Cardiac muscle cell (in vitro differentiated cells and primary cell): ENCODE data around the gene NRP2. TPM values are rescaled to one million over a fixed set of nuclear protein-coding genes. Genes with fewer than 3 reads are reported as not detected.
A peak's percentile ranks its signal among the peaks of the same experiment; 100 is the strongest.

Experiments used
- DNase-seq, 2 donors: peaks; one replicate each; pipeline versions ENCODE4 v3.0.0 to v3.0.0-alpha.2; 2010 to 2017; ENCODE audit warnings: low read depth in 1 of 2, low spot score in 1 of 2
- H3K27ac ChIP-seq: fragments of 200-600 bp; sonication (generic); 2 replicates; pipeline ENCODE4 v1.5.1; 2016
- H3K27me3 ChIP-seq: fragments of 200-600 bp; sonication (generic); 2 replicates; pipeline ENCODE4 v1.6.0; 2016; ENCODE audit warnings: control low read depth
- H3K36me3 ChIP-seq: fragments of 200-600 bp; sonication (generic); 2 replicates; pipeline ENCODE4 v1.5.1; 2016; ENCODE audit warnings: control low read depth
- H3K4me1 ChIP-seq: fragments of 200-600 bp; sonication (generic); 2 replicates; pipeline ENCODE4 v1.8.1; 2017; ENCODE audit warnings: low read depth, mild to moderate bottlenecking, mixed run types
- H3K4me3 ChIP-seq: fragments of 200-600 bp; sonication (generic); 2 replicates; pipeline ENCODE4 v1.5.1; 2016; ENCODE audit warnings: mild to moderate bottlenecking
- H3K9me3 ChIP-seq: fragments of 200-600 bp; sonication (generic); 2 replicates; pipeline ENCODE4 v1.5.1; 2017; ENCODE audit warnings: low read depth, mild to moderate bottlenecking, control low read depth
- polyA plus RNA-seq: library from polyadenylated mRNA; unstranded; fragments of >200 nt; fragmentation: Nextera tagmentation; extraction: Ambion mirVana; gene quantifications from 2 replicates; pipeline ENCODE4 v1.2.1, GENCODE V29; 2016
- total RNA-seq: library from RNA; depleted of rRNA; stranded (reverse); fragments of >200 nt; gene quantifications from 2 replicates; pipeline ENCODE4 v1.2.3, GENCODE V29; 2016
- TF ChIP-seq, protein P1 (sequence below): IDR thresholded peaks from 2 replicates; pipeline ENCODE4 v1.5.1; 2012; ENCODE audit warnings: low read depth, mild to moderate bottlenecking, low read length

Gene NRP2
- total and polyA plus RNA-seq, 2 experiments from 2014 or later: 35.2 to 166 TPM

DNA sequence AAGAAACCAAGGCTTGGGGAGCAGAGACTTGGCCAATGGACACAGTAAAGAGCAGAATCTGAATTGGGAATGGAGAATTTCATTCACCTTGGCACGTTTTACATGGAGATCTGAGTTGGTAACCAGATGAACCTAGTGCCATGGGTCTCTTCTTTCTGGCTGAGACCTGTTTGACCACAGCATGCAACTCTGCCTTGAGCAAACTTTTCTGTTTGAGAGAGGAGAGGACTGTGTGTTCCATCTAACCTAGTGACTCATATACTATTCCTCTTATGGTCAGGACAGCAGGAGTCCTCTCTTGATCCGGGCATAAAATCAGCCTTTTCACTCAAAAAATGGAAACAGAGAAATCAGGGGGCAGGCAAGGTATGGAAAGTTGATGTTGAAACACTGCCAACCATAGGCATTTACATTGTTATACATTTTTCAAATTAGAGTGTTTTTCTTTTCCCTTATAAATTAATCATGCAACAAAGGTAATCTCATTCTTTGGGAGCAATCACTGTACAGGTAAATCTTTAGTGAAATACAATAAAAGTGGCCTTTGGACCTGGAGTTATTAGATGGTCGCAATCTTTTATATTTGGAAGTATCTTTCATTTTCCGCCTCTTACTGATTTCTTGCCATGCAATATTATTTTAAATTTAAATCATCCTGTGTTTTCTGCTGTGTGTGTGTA lies 86.7 kb downstream of the NRP2 start:
- peak in 1 of 2 donors; percentile 49 for DNase-seq
- H3K4me1 ChIP-seq: peaks cover 39% of the 10 kb centered on the region
- no peaks in the 10 kb centered on the region for H3K27me3 ChIP-seq
- H3K4me3 ChIP-seq: no peak overlapping the region
- TF ChIP-seq, protein P1, sequence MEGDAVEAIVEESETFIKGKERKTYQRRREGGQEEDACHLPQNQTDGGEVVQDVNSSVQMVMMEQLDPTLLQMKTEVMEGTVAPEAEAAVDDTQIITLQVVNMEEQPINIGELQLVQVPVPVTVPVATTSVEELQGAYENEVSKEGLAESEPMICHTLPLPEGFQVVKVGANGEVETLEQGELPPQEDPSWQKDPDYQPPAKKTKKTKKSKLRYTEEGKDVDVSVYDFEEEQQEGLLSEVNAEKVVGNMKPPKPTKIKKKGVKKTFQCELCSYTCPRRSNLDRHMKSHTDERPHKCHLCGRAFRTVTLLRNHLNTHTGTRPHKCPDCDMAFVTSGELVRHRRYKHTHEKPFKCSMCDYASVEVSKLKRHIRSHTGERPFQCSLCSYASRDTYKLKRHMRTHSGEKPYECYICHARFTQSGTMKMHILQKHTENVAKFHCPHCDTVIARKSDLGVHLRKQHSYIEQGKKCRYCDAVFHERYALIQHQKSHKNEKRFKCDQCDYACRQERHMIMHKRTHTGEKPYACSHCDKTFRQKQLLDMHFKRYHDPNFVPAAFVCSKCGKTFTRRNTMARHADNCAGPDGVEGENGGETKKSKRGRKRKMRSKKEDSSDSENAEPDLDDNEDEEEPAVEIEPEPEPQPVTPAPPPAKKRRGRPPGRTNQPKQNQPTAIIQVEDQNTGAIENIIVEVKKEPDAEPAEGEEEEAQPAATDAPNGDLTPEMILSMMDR: no peak
- H3K36me3 ChIP-seq: no peaks in the 10 kb centered on the region
- peak overlapping the region; percentile 72 for H3K27ac ChIP-seq
- no peaks in the 10 kb centered on the region for H3K9me3 ChIP-seq

DNA sequence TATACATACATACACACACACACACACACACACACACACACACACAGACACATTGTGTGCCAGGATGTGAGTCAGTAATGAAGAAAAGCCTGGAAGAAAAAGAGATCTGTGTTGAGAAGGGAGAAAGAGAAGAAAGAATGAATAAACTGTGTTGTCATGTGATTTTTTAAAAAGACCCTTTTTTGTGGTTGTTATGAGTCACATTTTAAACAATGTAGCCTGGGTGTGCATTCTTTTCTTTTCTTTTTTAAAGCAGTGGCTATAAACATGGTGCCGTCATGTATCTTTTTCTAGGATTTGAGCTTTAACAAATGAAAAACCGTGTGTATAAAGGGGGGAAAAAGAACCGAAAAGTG lies 87.2 kb downstream of the NRP2 start:
- H3K36me3 ChIP-seq: no peaks in the 10 kb centered on the region
- no peaks in the 10 kb centered on the region for H3K27me3 ChIP-seq
- peak in 1 of 2 donors; percentile 81 for DNase-seq
- no peak overlapping the region for H3K27ac ChIP-seq
- peaks cover 39% of the 10 kb centered on the region for H3K4me1 ChIP-seq
- TF ChIP-seq, protein P1: no peak
- H3K9me3 ChIP-seq: no peaks in the 10 kb centered on the region
- H3K4me3 ChIP-seq: no peak overlapping the region

DNA sequence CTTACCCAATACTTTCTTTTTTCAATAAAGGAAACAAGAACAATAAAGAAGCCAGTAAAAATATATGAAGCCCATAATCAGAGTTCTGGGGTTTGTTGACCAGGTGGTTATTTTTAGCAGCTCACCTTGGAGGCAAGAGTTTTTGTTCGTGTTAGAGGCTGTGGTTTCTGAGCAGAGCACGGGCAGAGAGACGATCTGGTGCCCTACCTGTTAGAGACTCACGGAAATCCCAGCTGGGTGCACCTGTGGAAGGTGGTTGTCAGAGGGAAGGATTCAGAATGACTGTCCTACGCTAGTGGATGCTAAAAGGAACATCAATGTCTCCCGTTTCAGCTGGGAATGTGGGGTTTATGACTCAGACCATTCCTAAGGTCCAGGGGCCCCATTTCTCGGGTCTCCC lies 87.6 kb downstream of the NRP2 start:
- TF ChIP-seq, protein P1: no peak
- no peak overlapping the region for H3K27ac ChIP-seq
- peaks cover 39% of the 10 kb centered on the region for H3K4me1 ChIP-seq
- H3K4me3 ChIP-seq: no peak overlapping the region
- no peaks in the 10 kb centered on the region for H3K27me3 ChIP-seq
- H3K36me3 ChIP-seq: no peaks in the 10 kb centered on the region
- H3K9me3 ChIP-seq: no peaks in the 10 kb centered on the region
- no peak for DNase-seq

DNA sequence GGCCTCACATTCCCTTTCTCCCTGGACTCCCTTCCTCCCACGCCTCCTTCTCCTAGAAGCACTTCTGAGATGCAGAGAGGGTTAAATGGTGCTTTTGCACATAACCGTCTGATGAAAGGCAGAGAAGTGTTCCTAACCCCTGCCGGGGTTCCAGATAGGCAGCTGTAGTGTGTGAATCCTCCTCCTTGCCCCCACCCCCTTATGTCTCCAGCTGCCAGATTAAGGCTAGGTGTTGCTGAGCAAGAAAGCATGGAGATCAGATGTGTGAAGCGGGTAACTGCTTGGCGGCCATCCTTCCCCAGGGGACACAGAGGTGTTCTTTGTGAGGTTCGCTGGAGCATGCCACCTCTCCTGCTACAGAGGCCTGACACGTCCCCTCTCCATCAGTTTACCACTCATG lies 88.3 kb downstream of the NRP2 start:
- H3K27me3 ChIP-seq: no peaks in the 10 kb centered on the region
- H3K27ac ChIP-seq: no peak overlapping the region
- no peak for DNase-seq
- no peaks in the 10 kb centered on the region for H3K36me3 ChIP-seq
- TF ChIP-seq, protein P1: no peak
- no peak overlapping the region for H3K4me3 ChIP-seq
- no peaks in the 10 kb centered on the region for H3K9me3 ChIP-seq
- peaks cover 39% of the 10 kb centered on the region for H3K4me1 ChIP-seq

DNA sequence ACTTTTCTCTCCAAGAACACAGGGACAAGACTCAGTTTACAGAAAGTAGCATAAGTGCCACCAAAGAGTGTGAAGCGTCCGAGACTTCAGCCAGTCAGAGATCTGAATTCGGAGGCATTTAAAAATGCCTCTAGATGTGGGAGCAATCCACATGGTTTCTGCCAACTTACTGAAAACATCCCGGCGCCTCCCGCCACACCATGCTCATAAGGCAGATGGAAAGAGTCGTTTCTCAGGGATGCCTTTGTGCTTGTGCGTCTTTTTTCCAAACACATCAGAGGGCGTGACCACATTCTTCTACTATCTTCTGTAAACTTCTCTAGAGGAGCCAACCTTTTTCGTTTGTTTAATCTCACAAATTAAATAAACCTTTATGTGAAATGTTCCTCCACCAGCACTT lies 88.7 kb downstream of the NRP2 start:
- Histone ChIP-seq H3K4me1 (peaks cover 39% of the 10 kb centered on the region), H3K27ac (no peak overlapping the region), H3K4me3 (no peak overlapping the region), H3K9me3 (no peaks in the 10 kb centered on the region), H3K36me3 (no peaks in the 10 kb centered on the region), H3K27me3 (no peaks in the 10 kb centered on the region)
- DNase-seq: no peak
- TF ChIP-seq, protein P1: no peak
